ENCODE data around the gene GPC5. TPM values are rescaled to one million over a fixed set of nuclear protein-coding genes. Genes with fewer than 3 reads are reported as not detected.

Gene GPC5
- total and polyA plus RNA-seq, 2 of the 8 experiments (the other 6 are each of a cell fraction or from before 2014, with no cell fraction given): 0.20 to 0.39 TPM

GRCh38 chr13:91978571-91978970 lies 580.1 kb downstream of the GPC5 start:
- Histone ChIP-seq H3K27ac (ENCODE audit: low read depth, low read length) (no peak overlapping the region), H3K18ac (ENCODE audit: extremely low read depth, low read length) (no peak overlapping the region), H3K56ac (replicated peaks; ENCODE audit: insufficient read length, low read depth, low read length) (no peak overlapping the region), H2BK120ac (replicated peaks; ENCODE audit: low read depth, low read length) (no peak overlapping the region), H3K27me3 (replicated peaks in 1 of 4; ENCODE audit: control insufficient read depth in 3 of 4, extremely low read depth in 1 of 4, insufficient read depth in 3 of 4, low read length in 3 of 4) (no peaks in the 10 kb centered on the region), H3K4me1 (replicated peaks in 1 of 4; ENCODE audit: control insufficient read depth in 3 of 4, insufficient read depth in 4 of 4, low read length in 3 of 4) (no peaks in the 10 kb centered on the region), H2AFZ (ENCODE audit: low read length) (no peak overlapping the region), H4K20me1 (replicated peaks in 1 of 2; ENCODE audit: control insufficient read depth in 1 of 2, insufficient read depth in 2 of 2, low read length in 2 of 2) (no peaks in the 10 kb centered on the region), H3K23ac (ENCODE audit: insufficient read length) (no peak overlapping the region), H4K8ac (ENCODE audit: extremely low read depth, insufficient read depth, low read length) (no peak overlapping the region), H2BK12ac (ENCODE audit: low read depth, low read length) (no peak overlapping the region), H2BK5ac (ENCODE audit: low read depth, low read length) (no peak overlapping the region), H3K9ac (replicated peaks in 1 of 4; ENCODE audit: extremely low read depth in 1 of 4, low read depth in 3 of 4, low read length in 3 of 4) (no peak overlapping the region), H2BK20ac (ENCODE audit: low read length) (no peak overlapping the region), H3K36me3 (ENCODE audit: control insufficient read depth in 2 of 4, insufficient read depth in 4 of 4, low read length in 3 of 4) (no peaks in the 10 kb centered on the region), H2BK15ac (ENCODE audit: low read length) (no peak overlapping the region), H3K79me2 (ENCODE audit: control insufficient read depth in 1 of 2, insufficient read depth in 2 of 2, low read length in 2 of 2) (no peaks in the 10 kb centered on the region), H3K79me1 (ENCODE audit: low read depth, low read length) (no peaks in the 10 kb centered on the region), H2AK5ac (ENCODE audit: low read depth, low read length) (no peak overlapping the region), H4K91ac (replicated peaks; ENCODE audit: insufficient read length, low read length) (no peak overlapping the region), H3K4ac (replicated peaks; ENCODE audit: insufficient read length, low read depth, low read length) (no peak overlapping the region), H4K5ac (ENCODE audit: insufficient read length, low read depth, low read length) (no peak overlapping the region), H3K4me2 (ENCODE audit: insufficient read depth in 1 of 2, low read depth in 2 of 2, low read length in 2 of 2) (no peak overlapping the region), H3K14ac (ENCODE audit: insufficient read length) (no peak overlapping the region), H3K23me2 (ENCODE audit: low read depth, low read length) (no peaks in the 10 kb centered on the region), H3K9me3 (ENCODE audit: insufficient read depth in 2 of 2, low read depth in 1 of 2, low read length in 1 of 2) (no peaks in the 10 kb centered on the region; a peak in 2 of 4 replicates), H3K4me3 (ENCODE audit: extremely low read depth in 1 of 4, insufficient read depth in 2 of 4, low read depth in 3 of 4, low read length in 4 of 4) (no peak overlapping the region)
- TF ChIP-seq MAFK (IDR thresholded peaks at IDR 0.05; ENCODE audit: low read depth, low read length): no peak
- no peak for TF ChIP-seq SAP30 (IDR thresholded peaks at IDR 0.05; ENCODE audit: insufficient read depth, insufficient replicate concordance, low read length)
- TF ChIP-seq NANOG (IDR thresholded peaks at IDR 0.05; ENCODE audit: insufficient read depth, low read depth, low read length, poor library complexity, severe bottlenecking): no peak
- TF ChIP-seq GABPA (IDR thresholded peaks at IDR 0.05; ENCODE audit: borderline replicate concordance, insufficient read depth, low read length): no peak
- no peak for TF ChIP-seq SIN3A (conservative IDR thresholded peaks at IDR 0.05 in 1 of 2, IDR thresholded peaks at IDR 0.05 in 1 of 2; ENCODE audit: low read depth in 1 of 2, low read length in 2 of 2)
- TF ChIP-seq BCL11A (IDR thresholded peaks at IDR 0.05; ENCODE audit: low read depth in 2 of 2, low read length in 2 of 2): no peak
- no peak for TF ChIP-seq POLR2A (IDR thresholded peaks at IDR 0.05; ENCODE audit: control extremely low read depth in 1 of 2, low read depth in 2 of 2, low read length in 2 of 2)
- TF ChIP-seq CHD1 (IDR thresholded peaks at IDR 0.05; ENCODE audit: low read depth, low read length): no peak
- FAIRE-seq (no peak), DNase-seq (ENCODE audit: low read depth in 1 of 2, low spot score in 2 of 2) (no peak)
- CTCF ChIA-PET (ENCODE audit: partially characterized antibody): interaction anchor here (0.8 to 1.0 kb wide), 2 partner anchors 26 to 32 kb away, joined by 3 to 4 read pairs; no protein-coding TSS in a partner anchor
- POLR2A ChIA-PET (ENCODE audit: partially characterized antibody): no interaction called here

Data from H1 (cell line).